Mesodermal cell (in vitro differentiated cells): Measurements from ENCODE around the gene NOL9.

Experiments used
- H3K27ac ChIP-seq: 2 replicates; pipeline ENCODE4 v1.7.0; 2013; ENCODE audit warnings: mild to moderate bottlenecking, low read depth, low read length, moderate library complexity; ENCODE audit not compliant: severe bottlenecking
- H3K36me3 ChIP-seq: 2 replicates; pipeline ENCODE4 v1.7.1; 2013; ENCODE audit warnings: mild to moderate bottlenecking, low read length, moderate library complexity; ENCODE audit not compliant: control insufficient read depth, insufficient read depth
- H3K4me1 ChIP-seq: one replicate; pipeline ENCODE4 v1.7.1; 2013; ENCODE audit warnings: mild to moderate bottlenecking, low read length; ENCODE audit not compliant: insufficient read depth, control insufficient read depth, poor library complexity, severe bottlenecking
- H3K4me3 ChIP-seq: 2 replicates; pipeline ENCODE4 v1.7.0; 2013; ENCODE audit warnings: low read length, control low read depth, mild to moderate bottlenecking; ENCODE audit not compliant: insufficient read depth, poor library complexity, severe bottlenecking; ENCODE audit errors: extremely low read depth
- H3K9me3 ChIP-seq: 2 replicates; pipeline ENCODE4 v1.7.1; 2013; ENCODE audit warnings: mild to moderate bottlenecking, low read length, moderate library complexity; ENCODE audit not compliant: control insufficient read depth
- WGBS, 2 experiments: methylation state at CpG; one replicate each; pipeline ENCODE4 v1.1.5; 2013; ENCODE audit warnings: missing lambda C conversion rate in 2 of 2; ENCODE audit not compliant: insufficient coverage in 2 of 2; 5-methylcytosine and 5-hydroxymethylcytosine counted together

NOL9 gene

DNA sequence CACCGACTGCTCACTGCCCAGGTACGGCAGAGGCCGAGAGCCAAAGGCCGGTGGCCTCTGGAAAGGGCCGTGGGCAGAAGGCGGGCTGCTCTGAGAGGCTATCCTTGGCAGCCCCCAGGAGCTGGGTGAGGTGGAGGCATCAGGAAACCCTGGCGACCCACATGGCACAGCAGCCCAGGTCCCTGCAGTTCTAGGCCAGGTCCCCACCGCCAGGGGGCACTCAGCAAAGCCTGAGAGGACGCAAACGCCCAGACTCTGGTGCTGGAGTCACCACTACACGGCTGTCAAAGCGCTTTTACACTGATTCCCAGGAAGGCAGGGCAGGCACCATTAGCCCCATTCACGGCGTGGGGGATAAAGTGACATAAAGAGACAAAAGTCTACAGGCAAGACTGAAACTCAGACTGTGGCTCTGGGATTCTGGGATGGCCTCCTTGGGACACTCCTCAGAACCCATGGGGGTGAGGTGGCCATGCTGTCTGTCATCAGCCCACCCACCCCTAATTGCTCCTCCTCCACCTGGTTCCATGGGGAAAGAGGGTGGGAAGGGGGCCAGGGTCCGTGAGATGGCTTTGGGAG is 67.8 kb downstream of the NOL9 start:
- whole genome bisulfite sequencing, 2 experiments = 3 to 5% methylated on average over 12 to 13 of the region's 15 CpGs
- Histone ChIP-seq H3K4me3 (no peak overlapping the region), H3K4me1 (peaks cover 17% of the 10 kb centered on the region), H3K9me3 (no peaks in the 10 kb centered on the region), H3K27ac (no peak overlapping the region), H3K36me3 (peaks cover 21% of the 10 kb centered on the region)

DNA sequence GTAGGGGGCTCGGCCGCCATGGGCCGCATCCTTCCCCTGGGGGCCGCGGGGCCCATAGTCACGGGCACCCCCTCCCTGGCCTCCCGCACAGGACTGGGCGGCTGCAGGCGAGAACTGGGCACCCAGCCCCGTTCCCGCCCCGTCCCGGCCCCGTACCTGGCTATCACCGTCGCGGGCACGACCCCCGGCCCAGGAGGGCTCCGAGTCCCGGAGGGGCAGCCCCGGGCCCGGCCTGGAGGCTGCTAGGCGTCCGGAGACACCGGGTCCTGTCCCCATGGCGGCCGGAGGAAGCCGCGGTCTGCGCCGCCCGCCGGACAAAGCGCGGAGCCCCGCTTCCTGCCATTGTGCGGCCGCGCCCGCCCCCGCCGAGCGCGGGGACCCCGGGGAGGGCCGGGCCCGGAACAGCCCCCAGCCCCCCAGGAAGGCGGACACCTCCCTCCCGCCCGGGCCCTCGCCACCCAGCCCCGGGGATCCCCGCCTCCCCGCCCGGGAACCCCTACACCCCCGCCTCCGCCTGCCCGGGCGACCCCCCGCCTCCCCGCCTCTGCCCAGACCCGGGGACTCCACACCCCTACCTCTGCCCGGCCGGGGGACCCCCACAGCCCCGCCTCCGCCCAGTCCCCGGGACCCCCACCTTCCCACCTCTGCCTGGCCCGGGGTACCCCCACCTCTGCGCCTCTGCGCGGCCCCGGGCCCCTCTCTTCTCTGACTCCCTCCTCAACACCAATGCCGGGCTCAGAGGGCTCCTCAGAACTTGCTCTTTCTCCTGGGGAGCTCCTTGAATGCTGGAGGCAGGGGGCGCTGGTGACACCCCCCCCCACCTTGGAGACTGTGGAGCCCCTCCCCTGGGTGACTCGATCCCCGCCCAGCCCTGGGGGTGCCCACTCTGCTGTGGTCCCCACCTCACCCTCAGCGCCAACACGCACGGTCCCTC is 68.9 kb downstream of the NOL9 start:
- 7 to 10% methylated on average over 36 to 45 of the region's 80 CpGs for WGBS, 2 experiments
- Histone ChIP-seq H3K27ac (no peak overlapping the region), H3K9me3 (no peaks in the 10 kb centered on the region), H3K4me3 (peak overlapping the region; percentile 60), H3K4me1 (peaks cover 17% of the 10 kb centered on the region), H3K36me3 (peaks cover 21% of the 10 kb centered on the region)

DNA sequence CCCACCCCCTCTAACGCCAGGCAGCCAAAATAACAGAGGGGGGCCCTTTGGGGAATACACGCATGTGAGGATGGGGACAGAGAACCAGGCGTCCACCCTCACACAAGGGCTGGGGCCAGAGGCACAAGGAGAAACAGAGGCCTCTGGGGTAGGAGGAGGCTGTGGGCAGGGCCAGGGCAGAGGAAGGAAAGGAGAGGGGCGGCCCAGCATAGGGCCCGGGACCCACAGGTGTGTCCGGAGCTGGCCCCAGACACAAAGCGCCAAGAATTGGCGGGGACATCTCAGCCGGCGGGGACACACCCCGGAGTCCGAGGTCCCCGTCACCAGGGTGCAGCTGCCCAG is 69.5 kb downstream of the NOL9 start:
- Histone ChIP-seq H3K9me3 (no peaks in the 10 kb centered on the region), H3K4me1 (peaks cover 17% of the 10 kb centered on the region), H3K27ac (no peak overlapping the region), H3K36me3 (peaks cover 21% of the 10 kb centered on the region), H3K4me3 (peak overlapping the region; percentile 60)
- 18 to 35% methylated on average over 10 of the region's 13 CpGs for WGBS, 2 experiments

DNA sequence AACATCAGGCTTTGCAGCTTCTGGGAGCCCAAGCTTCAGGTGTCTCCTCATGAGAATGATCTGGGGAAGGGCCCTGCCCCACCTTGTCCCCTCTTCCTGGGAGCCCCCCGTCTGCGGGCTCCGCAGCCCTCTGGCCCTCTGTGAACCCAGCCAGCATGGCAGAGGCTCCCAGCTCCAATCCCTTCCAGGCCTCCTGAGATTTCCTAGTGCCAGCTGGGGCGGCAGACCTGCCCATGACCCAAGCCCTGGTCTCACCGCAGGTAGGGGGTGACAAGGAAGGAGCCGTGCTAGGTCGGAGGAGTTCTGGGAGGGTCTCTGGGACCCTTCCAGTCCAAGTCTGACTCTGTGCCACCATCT is 70.6 kb downstream of the NOL9 start:
- Histone ChIP-seq H3K4me1 (peaks cover 9% of the 10 kb centered on the region), H3K27ac (no peak overlapping the region), H3K36me3 (peaks cover 21% of the 10 kb centered on the region), H3K9me3 (no peaks in the 10 kb centered on the region), H3K4me3 (no peak overlapping the region)
- WGBS, 2 experiments = 92 to 93% methylated on average over 5 to 7 of the region's 7 CpGs

DNA sequence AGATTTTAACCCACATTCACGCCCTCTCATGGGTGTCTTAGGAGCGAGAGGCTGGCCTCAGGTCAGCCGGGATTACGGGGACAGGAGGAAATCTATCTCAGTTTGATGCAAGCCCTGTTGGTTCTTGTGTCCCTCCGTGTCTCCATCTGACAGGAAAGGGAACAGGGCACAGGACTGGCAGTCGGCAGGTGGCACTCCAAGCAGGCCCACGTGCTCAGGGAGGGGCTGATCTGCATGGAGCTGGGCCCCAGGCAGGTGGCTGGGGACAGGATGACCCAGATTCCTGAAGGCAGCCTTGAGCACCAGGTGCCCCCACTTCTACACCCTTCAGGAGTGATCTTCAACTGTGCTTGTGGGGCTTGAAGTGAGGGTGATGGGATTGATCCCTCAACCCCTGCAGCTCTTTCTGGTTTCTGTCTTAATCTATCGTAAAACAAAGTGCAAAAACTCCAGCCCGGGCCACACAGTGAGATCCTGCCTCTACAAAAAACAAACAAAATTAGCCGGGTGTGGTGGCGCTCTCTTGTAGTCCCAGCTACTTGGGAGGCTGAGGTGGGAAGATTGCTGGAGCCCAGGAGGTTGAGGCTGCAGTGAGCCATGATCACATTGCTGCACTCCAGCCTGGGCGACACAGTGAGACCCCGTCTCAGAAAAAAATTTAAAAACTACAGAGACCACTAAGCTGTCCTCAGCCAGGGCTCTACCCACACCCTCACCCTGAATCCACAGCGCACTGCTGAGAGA is 71.1 kb downstream of the NOL9 start:
- H3K9me3 ChIP-seq = no peaks in the 10 kb centered on the region
- peaks cover 26% of the 10 kb centered on the region for H3K36me3 ChIP-seq
- H3K27ac ChIP-seq = no peak overlapping the region
- no peak overlapping the region for H3K4me3 ChIP-seq
- WGBS, 2 experiments = 88 to 92% methylated on average over 8 to 13 of the region's 14 CpGs
- H3K4me1 ChIP-seq = peaks cover 8% of the 10 kb centered on the region

DNA sequence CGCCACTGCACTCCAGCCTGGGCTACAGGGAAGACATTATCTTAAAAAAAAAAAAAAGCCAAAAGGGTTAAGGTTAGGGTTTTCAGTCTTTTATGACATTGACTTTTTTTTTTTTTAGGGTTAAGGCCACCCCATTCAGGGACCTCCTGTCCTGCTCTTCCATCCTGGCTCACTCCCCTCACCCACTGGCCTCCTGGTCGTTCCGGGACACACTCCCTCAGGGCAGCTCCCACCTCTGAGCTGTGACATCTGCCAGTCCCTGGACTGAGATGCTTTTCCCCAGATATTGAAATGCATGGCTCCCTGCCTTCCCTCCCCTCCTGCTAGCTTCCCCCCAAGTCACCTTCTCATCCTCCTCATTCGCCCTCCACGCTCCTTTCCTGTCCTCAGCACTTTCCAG is 72.5 kb downstream of the NOL9 start:
- Histone ChIP-seq H3K36me3 (peaks cover 36% of the 10 kb centered on the region), H3K4me1 (peaks cover 13% of the 10 kb centered on the region), H3K9me3 (no peaks in the 10 kb centered on the region), H3K27ac (no peak overlapping the region), H3K4me3 (no peak overlapping the region)
- WGBS, 2 experiments = 82 to 85% methylated on average over 4 of the region's 5 CpGs

DNA sequence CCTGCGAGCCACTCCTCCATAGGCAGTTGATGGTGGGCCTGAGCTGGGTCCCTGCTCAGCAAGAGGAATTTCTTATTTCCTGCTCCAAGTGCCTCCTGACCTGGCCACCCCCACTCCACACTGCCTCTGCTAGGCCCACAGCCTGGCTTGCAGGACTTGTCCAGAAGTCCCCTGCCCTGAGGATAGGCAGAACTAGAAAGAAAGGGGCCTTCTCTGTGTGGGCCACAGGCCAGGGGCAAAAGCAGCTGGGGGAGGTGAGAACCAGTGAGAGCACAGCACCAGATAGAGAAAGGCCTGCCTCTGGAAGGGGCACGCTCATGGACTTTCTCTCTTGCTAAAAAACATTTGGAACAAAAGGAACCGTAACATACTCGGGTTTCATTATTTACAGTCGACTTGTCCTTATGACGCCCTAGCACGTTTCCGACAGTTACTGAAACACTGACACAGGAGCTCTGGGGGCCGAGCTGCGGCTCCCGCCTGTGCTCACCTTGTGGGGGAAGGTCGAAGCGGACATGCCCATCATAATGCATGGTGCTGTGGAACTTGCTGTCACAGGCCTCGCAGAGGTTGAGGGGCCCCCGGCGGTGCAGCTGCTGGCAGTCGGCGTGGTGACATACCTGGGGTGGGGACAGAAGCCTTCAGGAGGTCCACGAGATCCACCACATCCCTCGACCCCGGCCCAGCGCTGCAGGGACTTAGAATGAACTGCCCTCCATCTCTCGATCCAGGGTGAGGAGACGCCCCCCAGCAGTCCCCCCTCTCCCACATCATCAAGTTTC is 77.1 kb downstream of the NOL9 start:
- Histone ChIP-seq H3K36me3 (peaks cover 48% of the 10 kb centered on the region), H3K27ac (peak overlapping the region; percentile 23), H3K4me1 (peaks cover 13% of the 10 kb centered on the region), H3K9me3 (no peaks in the 10 kb centered on the region), H3K4me3 (no peak overlapping the region)
- 90 to 93% methylated on average over 24 of the region's 24 CpGs for WGBS, 2 experiments

DNA sequence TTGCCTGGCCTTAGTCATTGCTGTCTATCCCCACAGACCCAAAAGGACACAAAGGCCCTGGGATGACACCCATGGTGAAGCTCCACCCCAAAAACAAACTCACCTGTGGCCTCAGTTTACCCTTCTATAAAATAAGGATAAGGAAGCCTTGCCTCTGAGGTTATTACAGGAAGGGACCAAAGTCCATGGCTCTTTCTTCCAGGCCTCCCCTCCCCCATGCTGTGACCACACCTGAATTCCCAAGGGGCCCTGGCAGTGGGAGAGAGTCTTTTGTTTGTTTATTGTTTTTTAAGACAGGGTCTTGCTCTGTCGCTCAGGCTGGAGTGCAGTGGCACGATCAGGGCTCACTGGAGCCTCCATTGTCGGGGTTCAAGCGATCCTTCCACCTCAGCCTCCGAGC is 77.8 kb downstream of the NOL9 start:
- peaks cover 53% of the 10 kb centered on the region for H3K36me3 ChIP-seq
- H3K27ac ChIP-seq = no peak overlapping the region
- peaks cover 13% of the 10 kb centered on the region for H3K4me1 ChIP-seq
- 90 to 95% methylated on average over 5 of the region's 5 CpGs for WGBS, 2 experiments
- no peaks in the 10 kb centered on the region for H3K9me3 ChIP-seq
- no peak overlapping the region for H3K4me3 ChIP-seq

DNA sequence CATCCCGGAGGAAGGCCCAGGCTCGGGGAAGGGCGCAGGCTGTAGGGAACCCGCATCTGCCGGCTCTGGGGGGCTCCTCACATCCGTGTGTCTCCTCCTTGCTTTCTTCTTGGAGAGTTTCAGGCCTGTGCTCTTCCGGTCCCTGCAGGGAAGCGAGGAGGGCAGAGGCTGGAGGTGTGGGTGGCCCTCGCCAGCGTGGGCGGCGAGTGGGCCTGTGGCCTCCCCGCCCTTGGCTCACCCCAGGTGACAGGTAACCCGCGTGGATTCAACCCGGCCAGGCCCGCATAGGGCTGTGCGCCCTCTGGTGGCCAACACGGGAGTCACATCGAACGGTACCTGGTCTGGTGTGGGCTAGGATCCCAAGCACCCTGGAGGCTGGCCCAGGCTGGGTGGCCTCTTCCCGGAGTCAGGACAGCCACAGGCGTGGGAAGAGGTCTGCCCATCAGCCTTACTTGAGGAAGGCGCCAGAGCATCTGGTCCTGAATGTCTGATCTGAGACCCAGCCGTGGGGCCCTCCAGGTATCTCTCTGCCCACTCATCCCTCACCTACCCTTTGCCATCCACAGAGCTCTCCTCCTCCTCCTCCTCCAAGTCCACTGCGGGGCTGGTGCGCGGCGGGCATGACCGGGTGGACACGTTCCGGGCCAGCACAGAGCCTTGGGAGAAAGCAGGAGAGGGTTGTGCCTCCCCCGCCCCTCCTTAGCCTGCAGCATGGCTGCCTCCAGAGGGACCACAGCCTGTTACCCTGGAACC is 78.8 kb downstream of the NOL9 start:
- H3K4me3 ChIP-seq = no peak overlapping the region
- peaks cover 58% of the 10 kb centered on the region for H3K36me3 ChIP-seq
- H3K9me3 ChIP-seq = no peaks in the 10 kb centered on the region
- no peak overlapping the region for H3K27ac ChIP-seq
- 39 to 53% methylated on average over 21 to 27 of the region's 33 CpGs for WGBS, 2 experiments
- peaks cover 13% of the 10 kb centered on the region for H3K4me1 ChIP-seq

DNA sequence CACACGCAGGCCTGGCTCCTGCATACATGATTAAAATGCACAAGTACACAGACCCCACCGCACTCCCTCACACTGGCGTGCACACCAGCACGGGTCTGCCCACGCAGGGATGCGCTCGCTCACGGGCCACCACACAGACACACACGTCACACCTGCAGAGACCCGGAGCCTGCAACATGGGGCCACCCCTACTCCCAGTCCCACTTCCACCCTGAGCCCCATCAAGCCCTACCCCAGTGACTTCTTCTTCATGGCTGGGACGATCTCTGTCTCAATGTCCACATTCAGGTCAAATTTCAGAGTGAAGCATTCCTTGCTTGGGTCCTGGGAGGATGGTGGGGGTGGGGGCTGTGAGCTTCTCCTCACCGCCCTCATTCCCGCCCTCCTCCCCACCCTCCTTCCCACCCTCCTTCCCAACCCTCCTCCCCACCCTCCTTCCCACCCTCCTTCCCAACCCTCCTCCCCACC is 79.5 kb downstream of the NOL9 start:
- 88 to 91% methylated on average over 10 of the region's 13 CpGs for WGBS, 2 experiments
- Histone ChIP-seq H3K27ac (no peak overlapping the region), H3K36me3 (peaks cover 65% of the 10 kb centered on the region), H3K4me3 (no peak overlapping the region), H3K4me1 (peaks cover 13% of the 10 kb centered on the region), H3K9me3 (no peaks in the 10 kb centered on the region)
